UCSD-AML1 (cell line): ENCODE results near the gene TRMT6.

Experiments used
- DNase-seq: peaks from one replicate; lab custom pipeline; 2025; ENCODE audit not compliant: unreplicated experiment; lab: John Stamatoyannopoulos, UW

Gene TRMT6

GRCh38 chr20:5908981-5909380 is 41.4 kb downstream of the TRMT6 start:
- no peak for DNase-seq

- no peak for DNase-seq
Observed at GRCh38 chr20:5900908-5901307, 49.4 kb downstream of the TRMT6 start.

- no peak for DNase-seq
Observed at GRCh38 chr20:5899444-5899843, 50.9 kb downstream of the TRMT6 start.

GRCh38 chr20:5895626-5896025 is 54.7 kb downstream of the TRMT6 start:
- DNase-seq, result no peak

GRCh38 chr20:5893621-5894020 is 56.7 kb downstream of the TRMT6 start:
- DNase-seq, result no peak

- DNase-seq, result no peak
Observed at GRCh38 chr20:5893052-5893451, 57.3 kb downstream of the TRMT6 start.

GRCh38 chr20:5890773-5891441 is 59.4 kb downstream of the TRMT6 start:
- no peak for DNase-seq

- no peak for DNase-seq
Observed at GRCh38 chr20:5888041-5888440, 62.3 kb downstream of the TRMT6 start.

GRCh38 chr20:5887386-5887785 is 62.9 kb downstream of the TRMT6 start:
- no peak for DNase-seq
